Measurements from ENCODE around the gene NUBP2. TPM values are rescaled to one million over a fixed set of nuclear protein-coding genes. Genes with fewer than 3 reads are reported as not detected.

Gene NUBP2
- polyA plus RNA-seq, 2 of the 4 experiments (the other 2 are of a cell fraction), result 24.7 to 65.3 TPM

- no peak overlapping the region for H3K27ac ChIP-seq
- POLR2A ChIA-PET, result no interaction called here
- CTCF ChIA-PET, result interaction anchor here (2.3 to 8.5 kb wide), 2 partner anchors 43 to 60 kb away, joined by 7 to 56 read pairs; partner anchors contain the start of gene MAPK8IP3
- FAIRE-seq (no peak), DNase-seq (ENCODE audit: low read depth in 1 of 2, low spot score in 1 of 2) (no peak), ATAC-seq (no peak)
- TF ChIP-seq FOXS1 (CRISPR knock-in tag; IDR thresholded peaks at IDR 0.05), result no peak
- TF ChIP-seq SMC3 (IDR thresholded peaks at IDR 0.05), result no peak
- no peak for TF ChIP-seq HEYL (CRISPR knock-in tag; IDR thresholded peaks at IDR 0.05)
- no peak for TF ChIP-seq HOXB13 (CRISPR knock-in tag; IDR thresholded peaks at IDR 0.05; ENCODE audit: low read depth)
- TF ChIP-seq POLR2AphosphoS2 (conservative IDR thresholded peaks at IDR 0.05; ENCODE audit: low read length), result no peak
- no peak for TF ChIP-seq ZNF302 (CRISPR knock-in tag; IDR thresholded peaks at IDR 0.05)
- no peak for TF ChIP-seq CHD4 (IDR thresholded peaks at IDR 0.05; ENCODE audit: borderline replicate concordance)
- TF ChIP-seq RNF2 (IDR thresholded peaks at IDR 0.05; ENCODE audit: borderline replicate concordance, low read depth), result no peak
- TF ChIP-seq ELK1 (IDR thresholded peaks at IDR 0.05; ENCODE audit: low read depth, low read length), result no peak
- TF ChIP-seq HOXB5 (CRISPR knock-in tag; IDR thresholded peaks at IDR 0.05), result no peak
- no peak for TF ChIP-seq ZC3H11A (IDR thresholded peaks at IDR 0.05)
- no peak for TF ChIP-seq ESRRA (IDR thresholded peaks at IDR 0.05; ENCODE audit: borderline replicate concordance, low read length)
- no peak for TF ChIP-seq RARB (CRISPR knock-in tag; IDR thresholded peaks at IDR 0.05)
- H3K4me1 ChIP-seq, result peaks cover 14% of the 10 kb centered on the region
- WGBS (ENCODE audit: missing lambda C conversion rate), result 97% methylated on average over 40 of the region's 42 CpGs
- no peak overlapping the region for H3K4me3 ChIP-seq
- no peaks in the 10 kb centered on the region for H3K9me3 ChIP-seq
- H3K4me2 ChIP-seq, result no peak overlapping the region
Measured at GRCh38 chr16:1767116-1767994, 15.4 kb upstream of the NUBP2 start.

GRCh38 chr16:1768061-1768766, 14.5 kb upstream of the NUBP2 start:
- H3K27ac ChIP-seq, result no peak overlapping the region
- FAIRE-seq (no peak), ATAC-seq (no peak), DNase-seq (ENCODE audit: low read depth in 1 of 2, low spot score in 1 of 2) (no peak)
- no peaks in the 10 kb centered on the region for H3K9me3 ChIP-seq
- H3K4me2 ChIP-seq, result no peak overlapping the region
- ChIA-PET CTCF (interaction anchor here (1.7 to 8.5 kb wide), 3 partner anchors 8 to 61 kb away, joined by 4 to 56 read pairs (median 7); partner anchors contain the start of gene MAPK8IP3), POLR2A (interaction anchor here (6.5 kb wide), 1 partner anchor 14 kb away, joined by 46 read pairs; the partner anchor contains the start of genes NUBP2 and SPSB3)
- 88% methylated on average over 29 of the region's 41 CpGs for WGBS (ENCODE audit: missing lambda C conversion rate)
- no peak for TF ChIP-seq NFE2L2 (conservative IDR thresholded peaks at IDR 0.05; ENCODE audit: low read length)
- no peak for TF ChIP-seq SREBF2 (IDR thresholded peaks at IDR 0.05)
- TF ChIP-seq PBX3 (IDR thresholded peaks at IDR 0.05), result peak; percentile 27; the same call in 1 of the 2 replicates
- H3K4me3 ChIP-seq, result no peak overlapping the region
- H3K4me1 ChIP-seq, result peaks cover 14% of the 10 kb centered on the region

GRCh38 chr16:1768767-1769401, 13.9 kb upstream of the NUBP2 start:
- ATAC-seq (no peak), DNase-seq (ENCODE audit: low read depth in 1 of 2, low spot score in 1 of 2) (no peak), FAIRE-seq (no peak)
- POLR2A ChIA-PET, result interaction anchor here (6.5 kb wide), 1 partner anchor 13 kb away, joined by 46 read pairs; the partner anchor contains the start of genes NUBP2 and SPSB3
- H3K27ac ChIP-seq, result peak overlapping the region in 1 of 2 experiments; percentile 98; a peak in 1 of 6 replicates
- TF ChIP-seq POLR2A (IDR thresholded peaks at IDR 0.05; ENCODE audit: low read length) (0 out of 2 replicates have a peak, but pooled peaks have one; percentile 7), FOXS1 (CRISPR knock-in tag; IDR thresholded peaks at IDR 0.05) (no peak), HOXB13 (CRISPR knock-in tag; IDR thresholded peaks at IDR 0.05; ENCODE audit: low read depth) (no peak), GATA3 (IDR thresholded peaks at IDR 0.05; ENCODE audit: borderline replicate concordance) (no peak), PBX3 (IDR thresholded peaks at IDR 0.05) (0 out of 2 replicates have a peak, but pooled peaks have one; percentile 9)
- H3K4me1 ChIP-seq, result peaks cover 14% of the 10 kb centered on the region
- WGBS (ENCODE audit: missing lambda C conversion rate), result 88% methylated on average over 13 of the region's 26 CpGs
- no peak overlapping the region for H3K4me3 ChIP-seq
- CTCF ChIA-PET, result interaction anchor here (1.7 to 8.5 kb wide), 3 partner anchors 9 to 62 kb away, joined by 4 to 56 read pairs (median 7); partner anchors contain the start of gene MAPK8IP3
- H3K4me2 ChIP-seq, result no peak overlapping the region
- H3K9me3 ChIP-seq, result no peaks in the 10 kb centered on the region

All from A549 (cell line).